C4-2B (cell line): Measurements from ENCODE around the gene PIK3R3.
"Not testable (repeated sequence)": the region's sequence is repeated elsewhere in the genome, so short reads cannot be mapped to it uniquely, and the experiment has no call there.

Source experiments
- H3K27ac ChIP-seq: fragments of 450-650 bp; 2 replicates; pipeline ENCODE4 v1.5.1; 2017
- CTCF ChIP-seq: fragments of 450-650 bp; conservative IDR thresholded peaks from 2 replicates; pipeline ENCODE4 v1.5.1; 2017; ENCODE audit warnings: mild to moderate bottlenecking
- ZFX ChIP-seq: fragments of 450-650 bp; IDR thresholded peaks from 2 replicates; pipeline ENCODE4 v1.6.1; 2017

The PIK3R3 gene

GRCh38 chr1:46096269-46097148, 35.9 kb downstream of the PIK3R3 start:
- TF ChIP-seq CTCF (no peak), ZFX (no peak)
- H3K27ac ChIP-seq, result no peak overlapping the region

- H3K27ac ChIP-seq, result not testable (repeated sequence)
Measured at GRCh38 chr1:46095110-46095509, 37.3 kb downstream of the PIK3R3 start.

GRCh38 chr1:46094471-46095005, 37.9 kb downstream of the PIK3R3 start:
- H3K27ac ChIP-seq, result no peak overlapping the region
- no peak for TF ChIP-seq ZFX
- no peak for TF ChIP-seq CTCF

- H3K27ac ChIP-seq, result not testable (repeated sequence)
Measured at GRCh38 chr1:46093832-46094231, 38.6 kb downstream of the PIK3R3 start.

- H3K27ac ChIP-seq, result no peak overlapping the region
- no peak for TF ChIP-seq ZFX
- TF ChIP-seq CTCF, result no peak
Measured at GRCh38 chr1:46087891-46088290, 44.5 kb downstream of the PIK3R3 start.

GRCh38 chr1:46086576-46086975, 45.9 kb downstream of the PIK3R3 start:
- TF ChIP-seq CTCF (no peak), ZFX (no peak)
- H3K27ac ChIP-seq, result no peak overlapping the region

- TF ChIP-seq ZFX (no peak), CTCF (no peak)
- H3K27ac ChIP-seq, result no peak overlapping the region
Measured at GRCh38 chr1:46084553-46085451, 47.6 kb downstream of the PIK3R3 start.

GRCh38 chr1:46083579-46083978, 48.9 kb downstream of the PIK3R3 start:
- TF ChIP-seq ZFX, result no peak
- TF ChIP-seq CTCF, result no peak
- H3K27ac ChIP-seq, result no peak overlapping the region
